Effector CD8-positive, alpha-beta T cell (primary cell): ENCODE results near the gene TAOK1.
"Not testable (repeated sequence)": the region's sequence is repeated elsewhere in the genome, so short reads cannot be mapped to it uniquely, and the experiment has no call there.

ENCODE experiments used
- DNase-seq: peaks from one replicate; lab custom pipeline; 2025; lab: John Stamatoyannopoulos, UW

TAOK1 gene

GRCh38 chr17:29546830-29547229 is 156.7 kb downstream of the TAOK1 start:
- no peak for DNase-seq

GRCh38 chr17:29549177-29549923 is 159.2 kb downstream of the TAOK1 start:
- DNase-seq, result no peak

GRCh38 chr17:29555840-29556239 is 165.7 kb downstream of the TAOK1 start:
- no peak for DNase-seq

- DNase-seq, result no peak
Observed at GRCh38 chr17:29557085-29557738, 167.0 kb downstream of the TAOK1 start.

GRCh38 chr17:29557739-29558116 is 167.6 kb downstream of the TAOK1 start:
- no peak for DNase-seq

GRCh38 chr17:29558139-29558538 is 168.0 kb downstream of the TAOK1 start:
- DNase-seq, result not testable (repeated sequence)

GRCh38 chr17:29559640-29560039 is 169.5 kb downstream of the TAOK1 start:
- DNase-seq, result no peak

- DNase-seq, result no peak
Observed at GRCh38 chr17:29560316-29560715, 170.2 kb downstream of the TAOK1 start.

GRCh38 chr17:29561554-29562517 is 171.7 kb downstream of the TAOK1 start:
- no peak for DNase-seq

GRCh38 chr17:29562615-29563014 is 172.5 kb downstream of the TAOK1 start:
- DNase-seq, result no peak

- DNase-seq, result no peak
Observed at GRCh38 chr17:29563816-29564215, 173.7 kb downstream of the TAOK1 start.

- no peak for DNase-seq
Observed at GRCh38 chr17:29565643-29566472, 175.7 kb downstream of the TAOK1 start.

GRCh38 chr17:29566473-29567303 is 176.5 kb downstream of the TAOK1 start, which contains the start of gene ABHD15:
Gene ABHD15 (minus strand): TSS chr17:29567037. CDS start chr17:29566966, 71 bp downstream.
- peak; percentile 36 for DNase-seq

GRCh38 chr17:29567304-29567553 is 177.1 kb downstream of the TAOK1 start:
- no peak for DNase-seq

- peak; percentile 53 for DNase-seq
Observed at GRCh38 chr17:29567554-29568330, 177.6 kb downstream of the TAOK1 start.

- DNase-seq, result peak; percentile 83
Observed at GRCh38 chr17:29568331-29569244, 178.4 kb downstream of the TAOK1 start, which contains the start of gene TP53I13. Gene TP53I13 (plus strand): TSS chr17:29568701. CDS start chr17:29568759, 58 bp downstream.

- no peak for DNase-seq
Observed at GRCh38 chr17:29569245-29569950, 179.2 kb downstream of the TAOK1 start.

GRCh38 chr17:29570521-29570920 is 180.4 kb downstream of the TAOK1 start:
- DNase-seq, result no peak
